ENCODE results near the gene PTPN23. TPM values are rescaled to one million over a fixed set of nuclear protein-coding genes. Genes with fewer than 3 reads are reported as not detected.

The PTPN23 gene
- total and polyA plus RNA-seq, 10 of the 15 experiments (the other 5 are each of a cell fraction or from before 2014, with no cell fraction given): 0.44 to 28.6 (median 4.4) TPM

DNA sequence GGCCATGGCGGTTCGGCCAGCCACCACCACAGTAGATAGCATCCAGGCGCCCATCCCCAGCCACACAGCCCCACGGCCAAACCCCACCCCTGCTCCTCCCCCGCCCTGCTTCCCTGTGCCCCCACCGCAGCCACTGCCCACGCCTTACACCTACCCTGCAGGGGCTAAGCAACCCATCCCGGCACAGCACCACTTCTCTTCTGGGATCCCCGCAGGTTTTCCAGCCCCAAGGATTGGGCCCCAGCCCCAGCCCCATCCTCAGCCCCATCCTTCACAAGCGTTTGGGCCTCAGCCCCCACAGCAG is 29.5 kb downstream of the PTPN23 start:
- no peak overlapping the region for H3K9ac ChIP-seq (ENCODE audit: control insufficient read depth, insufficient read depth, low read length)
- ChIA-PET CTCF (no interaction called here), SMC1A (ENCODE audit: uncharacterized antibody, unreplicated experiment) (no interaction called here), POLR2A (no interaction called here), RAD21 (ENCODE audit: unreplicated experiment) (no interaction called here)
- no peak overlapping the region for H2AFZ ChIP-seq (ENCODE audit: control insufficient read depth, low read depth, low read length)
- peaks cover 23 to 68% of the 10 kb centered on the region in 2 experiments for H3K36me3 ChIP-seq (ENCODE audit: control insufficient read depth in 2 of 2, insufficient read depth in 2 of 2, low read length in 1 of 2)
- H3K27ac ChIP-seq (ENCODE audit: control insufficient read depth, insufficient read depth): no peak overlapping the region
- H3K4me3 ChIP-seq: no peak overlapping the region
- H3K4me2 ChIP-seq (ENCODE audit: control insufficient read depth, insufficient read depth): no peak overlapping the region
- DNase-seq (ENCODE audit: low read depth, low spot score): no peak
- intact Hi-C loops (cut with micrococcal nuclease; ENCODE audit: unreplicated experiment): no loop called here
- ATAC-seq: no peak
- FAIRE-seq: no peak
- WGBS (ENCODE audit: insufficient coverage, insufficient replicate concordance, low lambda C conversion rate, missing lambda C conversion rate): 79% methylated on average over 8 of the region's 10 CpGs
- no peaks in the 10 kb centered on the region for H3K9me3 ChIP-seq (replicated peaks; ENCODE audit: control insufficient read depth, insufficient read depth, low read length)
- no peaks in the 10 kb centered on the region for H3K27me3 ChIP-seq (replicated peaks in 1 of 2; ENCODE audit: control insufficient read depth in 2 of 2, insufficient read depth in 2 of 2, low read length in 1 of 2)
- no peaks in the 10 kb centered on the region for H3K4me1 ChIP-seq (ENCODE audit: control insufficient read depth, insufficient read depth, low read length)
- BruUV-seq (replicated peaks): no TSS peak
- no peaks in the 10 kb centered on the region for H3K79me2 ChIP-seq (ENCODE audit: control insufficient read depth, insufficient read depth, low read length)
- in situ Hi-C loops (cut with MboI): no loop called here
- H4K20me1 ChIP-seq (ENCODE audit: control insufficient read depth, insufficient read depth): no peaks in the 10 kb centered on the region; the same call in 1 of the 2 replicates
- TF ChIP-seq, protein P1, sequence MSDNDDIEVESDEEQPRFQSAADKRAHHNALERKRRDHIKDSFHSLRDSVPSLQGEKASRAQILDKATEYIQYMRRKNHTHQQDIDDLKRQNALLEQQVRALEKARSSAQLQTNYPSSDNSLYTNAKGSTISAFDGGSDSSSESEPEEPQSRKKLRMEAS (IDR thresholded peaks at IDR 0.05; ENCODE audit: low read depth, low read length): no peak
- TF ChIP-seq POLR2AphosphoS5 (IDR thresholded peaks at IDR 0.05; ENCODE audit: low read length) (no peak), TCF7 (IDR thresholded peaks at IDR 0.05; ENCODE audit: borderline replicate concordance) (no peak), POLR2AphosphoS2 (IDR thresholded peaks at IDR 0.05; ENCODE audit: low read depth, low read length) (no peak), IRF4 (IDR thresholded peaks at IDR 0.05; ENCODE audit: low read depth, low read length) (no peak), TCF12 (IDR thresholded peaks at IDR 0.05; ENCODE audit: low read depth, low read length) (no peak), RUNX3 (IDR thresholded peaks at IDR 0.05; ENCODE audit: low read length) (no peak), CHD2 (IDR thresholded peaks at IDR 0.05; ENCODE audit: borderline replicate concordance, low read depth, low read length) (no peak), FOXK2 (IDR thresholded peaks at IDR 0.05) (no peak), ZNF207 (IDR thresholded peaks at IDR 0.05; ENCODE audit: borderline replicate concordance) (no peak), USF2 (IDR thresholded peaks at IDR 0.05; ENCODE audit: borderline replicate concordance, low read depth, low read length) (no peak)
- TF ChIP-seq, protein P2, sequence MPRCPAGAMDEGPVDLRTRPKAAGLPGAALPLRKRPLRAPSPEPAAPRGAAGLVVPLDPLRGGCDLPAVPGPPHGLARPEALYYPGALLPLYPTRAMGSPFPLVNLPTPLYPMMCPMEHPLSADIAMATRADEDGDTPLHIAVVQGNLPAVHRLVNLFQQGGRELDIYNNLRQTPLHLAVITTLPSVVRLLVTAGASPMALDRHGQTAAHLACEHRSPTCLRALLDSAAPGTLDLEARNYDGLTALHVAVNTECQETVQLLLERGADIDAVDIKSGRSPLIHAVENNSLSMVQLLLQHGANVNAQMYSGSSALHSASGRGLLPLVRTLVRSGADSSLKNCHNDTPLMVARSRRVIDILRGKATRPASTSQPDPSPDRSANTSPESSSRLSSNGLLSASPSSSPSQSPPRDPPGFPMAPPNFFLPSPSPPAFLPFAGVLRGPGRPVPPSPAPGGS (IDR thresholded peaks at IDR 0.05; ENCODE audit: borderline replicate concordance, insufficient read depth, low read depth, low read length, poor library complexity, severe bottlenecking): no peak
- TF ChIP-seq, protein P3, sequence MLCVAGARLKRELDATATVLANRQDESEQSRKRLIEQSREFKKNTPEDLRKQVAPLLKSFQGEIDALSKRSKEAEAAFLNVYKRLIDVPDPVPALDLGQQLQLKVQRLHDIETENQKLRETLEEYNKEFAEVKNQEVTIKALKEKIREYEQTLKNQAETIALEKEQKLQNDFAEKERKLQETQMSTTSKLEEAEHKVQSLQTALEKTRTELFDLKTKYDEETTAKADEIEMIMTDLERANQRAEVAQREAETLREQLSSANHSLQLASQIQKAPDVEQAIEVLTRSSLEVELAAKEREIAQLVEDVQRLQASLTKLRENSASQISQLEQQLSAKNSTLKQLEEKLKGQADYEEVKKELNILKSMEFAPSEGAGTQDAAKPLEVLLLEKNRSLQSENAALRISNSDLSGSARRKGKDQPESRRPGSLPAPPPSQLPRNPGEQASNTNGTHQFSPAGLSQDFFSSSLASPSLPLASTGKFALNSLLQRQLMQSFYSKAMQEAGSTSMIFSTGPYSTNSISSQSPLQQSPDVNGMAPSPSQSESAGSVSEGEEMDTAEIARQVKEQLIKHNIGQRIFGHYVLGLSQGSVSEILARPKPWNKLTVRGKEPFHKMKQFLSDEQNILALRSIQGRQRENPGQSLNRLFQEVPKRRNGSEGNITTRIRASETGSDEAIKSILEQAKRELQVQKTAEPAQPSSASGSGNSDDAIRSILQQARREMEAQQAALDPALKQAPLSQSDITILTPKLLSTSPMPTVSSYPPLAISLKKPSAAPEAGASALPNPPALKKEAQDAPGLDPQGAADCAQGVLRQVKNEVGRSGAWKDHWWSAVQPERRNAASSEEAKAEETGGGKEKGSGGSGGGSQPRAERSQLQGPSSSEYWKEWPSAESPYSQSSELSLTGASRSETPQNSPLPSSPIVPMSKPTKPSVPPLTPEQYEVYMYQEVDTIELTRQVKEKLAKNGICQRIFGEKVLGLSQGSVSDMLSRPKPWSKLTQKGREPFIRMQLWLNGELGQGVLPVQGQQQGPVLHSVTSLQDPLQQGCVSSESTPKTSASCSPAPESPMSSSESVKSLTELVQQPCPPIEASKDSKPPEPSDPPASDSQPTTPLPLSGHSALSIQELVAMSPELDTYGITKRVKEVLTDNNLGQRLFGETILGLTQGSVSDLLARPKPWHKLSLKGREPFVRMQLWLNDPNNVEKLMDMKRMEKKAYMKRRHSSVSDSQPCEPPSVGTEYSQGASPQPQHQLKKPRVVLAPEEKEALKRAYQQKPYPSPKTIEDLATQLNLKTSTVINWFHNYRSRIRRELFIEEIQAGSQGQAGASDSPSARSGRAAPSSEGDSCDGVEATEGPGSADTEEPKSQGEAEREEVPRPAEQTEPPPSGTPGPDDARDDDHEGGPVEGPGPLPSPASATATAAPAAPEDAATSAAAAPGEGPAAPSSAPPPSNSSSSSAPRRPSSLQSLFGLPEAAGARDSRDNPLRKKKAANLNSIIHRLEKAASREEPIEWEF (IDR thresholded peaks at IDR 0.05; ENCODE audit: insufficient replicate concordance, low read depth, low read length): no peak
- TF ChIP-seq, protein P4, sequence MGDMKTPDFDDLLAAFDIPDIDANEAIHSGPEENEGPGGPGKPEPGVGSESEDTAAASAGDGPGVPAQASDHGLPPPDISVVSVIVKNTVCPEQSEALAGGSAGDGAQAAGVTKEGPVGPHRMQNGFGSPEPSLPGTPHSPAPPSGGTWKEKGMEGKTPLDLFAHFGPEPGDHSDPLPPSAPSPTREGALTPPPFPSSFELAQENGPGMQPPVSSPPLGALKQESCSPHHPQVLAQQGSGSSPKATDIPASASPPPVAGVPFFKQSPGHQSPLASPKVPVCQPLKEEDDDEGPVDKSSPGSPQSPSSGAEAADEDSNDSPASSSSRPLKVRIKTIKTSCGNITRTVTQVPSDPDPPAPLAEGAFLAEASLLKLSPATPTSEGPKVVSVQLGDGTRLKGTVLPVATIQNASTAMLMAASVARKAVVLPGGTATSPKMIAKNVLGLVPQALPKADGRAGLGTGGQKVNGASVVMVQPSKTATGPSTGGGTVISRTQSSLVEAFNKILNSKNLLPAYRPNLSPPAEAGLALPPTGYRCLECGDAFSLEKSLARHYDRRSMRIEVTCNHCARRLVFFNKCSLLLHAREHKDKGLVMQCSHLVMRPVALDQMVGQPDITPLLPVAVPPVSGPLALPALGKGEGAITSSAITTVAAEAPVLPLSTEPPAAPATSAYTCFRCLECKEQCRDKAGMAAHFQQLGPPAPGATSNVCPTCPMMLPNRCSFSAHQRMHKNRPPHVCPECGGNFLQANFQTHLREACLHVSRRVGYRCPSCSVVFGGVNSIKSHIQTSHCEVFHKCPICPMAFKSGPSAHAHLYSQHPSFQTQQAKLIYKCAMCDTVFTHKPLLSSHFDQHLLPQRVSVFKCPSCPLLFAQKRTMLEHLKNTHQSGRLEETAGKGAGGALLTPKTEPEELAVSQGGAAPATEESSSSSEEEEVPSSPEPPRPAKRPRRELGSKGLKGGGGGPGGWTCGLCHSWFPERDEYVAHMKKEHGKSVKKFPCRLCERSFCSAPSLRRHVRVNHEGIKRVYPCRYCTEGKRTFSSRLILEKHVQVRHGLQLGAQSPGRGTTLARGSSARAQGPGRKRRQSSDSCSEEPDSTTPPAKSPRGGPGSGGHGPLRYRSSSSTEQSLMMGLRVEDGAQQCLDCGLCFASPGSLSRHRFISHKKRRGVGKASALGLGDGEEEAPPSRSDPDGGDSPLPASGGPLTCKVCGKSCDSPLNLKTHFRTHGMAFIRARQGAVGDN (IDR thresholded peaks at IDR 0.05): no peak
